ENCODE data around the gene LAMTOR4. TPM values are rescaled to one million over a fixed set of nuclear protein-coding genes. Genes with fewer than 3 reads are reported as not detected.
"Not testable (repeated sequence)": the region's sequence is repeated elsewhere in the genome, so short reads cannot be mapped to it uniquely, and the experiment has no call there.

LAMTOR4 gene
- total RNA-seq, 1 donor from 2014 or later, result 14.4 TPM

DNA sequence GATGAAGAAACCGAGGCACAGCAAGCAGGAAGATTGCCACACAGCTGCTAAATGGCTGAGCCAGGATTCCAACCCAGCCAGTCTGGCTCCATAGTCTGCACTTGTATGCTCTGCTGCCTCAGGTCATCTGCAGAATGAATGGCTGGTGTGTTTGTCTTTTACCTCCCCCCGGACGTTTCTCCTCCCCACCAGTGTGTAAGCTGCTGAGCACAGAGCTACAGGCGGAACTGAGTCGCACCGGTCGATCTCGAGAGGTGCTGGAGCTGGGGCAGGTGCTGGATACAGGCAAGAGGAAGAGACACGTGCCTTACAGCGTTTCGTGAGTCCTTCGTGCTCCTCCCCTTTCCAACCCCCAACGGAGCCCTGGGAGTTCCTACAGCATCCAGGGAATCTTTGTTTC lies 26.7 kb upstream of the LAMTOR4 start:
- DNase-seq (ENCODE audit: low spot score), result no peak

DNA sequence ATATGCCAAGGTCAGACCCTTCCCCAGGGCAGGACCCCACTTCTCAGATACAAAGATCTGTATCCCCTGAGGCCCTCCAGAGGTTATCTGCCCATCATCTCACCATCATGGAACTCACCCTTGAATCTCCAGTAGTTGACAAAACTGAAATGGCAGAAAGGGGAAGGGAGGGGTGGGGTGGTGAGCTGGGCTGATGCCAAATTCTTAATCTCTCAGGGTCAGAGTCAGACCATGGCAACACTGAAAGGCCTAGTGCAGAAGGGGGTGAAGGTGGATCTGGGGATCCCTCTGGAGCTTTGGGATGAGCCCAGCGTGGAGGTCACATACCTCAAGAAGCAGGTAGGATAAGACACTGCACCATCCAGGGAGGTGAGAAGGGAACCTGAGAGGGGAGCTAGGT lies 26.1 kb upstream of the LAMTOR4 start:
- DNase-seq (ENCODE audit: low spot score), result no peak

DNA sequence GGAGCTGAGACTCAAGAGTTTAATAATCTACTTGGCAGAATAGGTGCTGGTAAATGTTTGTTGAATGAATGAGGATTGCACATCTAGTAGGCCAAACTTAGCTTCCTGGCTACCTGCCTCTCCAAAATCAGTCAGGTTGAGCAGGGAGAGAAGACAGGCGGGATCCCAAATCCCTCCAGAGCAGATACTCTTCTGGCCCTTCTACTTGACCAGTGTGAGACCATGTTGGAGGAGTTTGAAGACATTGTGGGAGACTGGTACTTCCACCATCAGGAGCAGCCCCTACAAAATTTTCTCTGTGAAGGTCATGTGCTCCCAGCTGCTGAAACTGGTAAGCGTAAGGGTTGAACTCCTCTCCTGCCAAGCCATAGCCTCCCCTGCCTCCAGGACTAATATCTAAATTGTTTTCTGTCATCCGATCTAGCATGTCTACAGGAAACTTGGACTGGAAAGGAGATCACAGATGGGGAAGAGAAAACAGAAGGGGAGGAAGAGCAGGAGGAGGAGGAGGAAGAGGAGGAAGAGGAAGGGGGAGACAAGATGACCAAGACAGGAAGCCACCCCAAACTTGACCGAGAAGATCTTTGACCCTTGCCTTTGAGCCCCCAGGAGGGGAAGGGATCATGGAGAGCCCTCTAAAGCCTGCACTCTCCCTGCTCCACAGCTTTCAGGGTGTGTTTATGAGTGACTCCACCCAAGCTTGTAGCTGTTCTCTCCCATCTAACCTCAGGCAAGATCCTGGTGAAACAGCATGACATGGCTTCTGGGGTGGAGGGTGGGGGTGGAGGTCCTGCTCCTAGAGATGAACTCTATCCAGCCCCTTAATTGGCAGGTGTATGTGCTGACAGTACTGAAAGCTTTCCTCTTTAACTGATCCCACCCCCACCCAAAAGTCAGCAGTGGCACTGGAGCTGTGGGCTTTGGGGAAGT lies 24.2 kb upstream of the LAMTOR4 start:
- DNase-seq (ENCODE audit: low spot score), result no peak

DNA sequence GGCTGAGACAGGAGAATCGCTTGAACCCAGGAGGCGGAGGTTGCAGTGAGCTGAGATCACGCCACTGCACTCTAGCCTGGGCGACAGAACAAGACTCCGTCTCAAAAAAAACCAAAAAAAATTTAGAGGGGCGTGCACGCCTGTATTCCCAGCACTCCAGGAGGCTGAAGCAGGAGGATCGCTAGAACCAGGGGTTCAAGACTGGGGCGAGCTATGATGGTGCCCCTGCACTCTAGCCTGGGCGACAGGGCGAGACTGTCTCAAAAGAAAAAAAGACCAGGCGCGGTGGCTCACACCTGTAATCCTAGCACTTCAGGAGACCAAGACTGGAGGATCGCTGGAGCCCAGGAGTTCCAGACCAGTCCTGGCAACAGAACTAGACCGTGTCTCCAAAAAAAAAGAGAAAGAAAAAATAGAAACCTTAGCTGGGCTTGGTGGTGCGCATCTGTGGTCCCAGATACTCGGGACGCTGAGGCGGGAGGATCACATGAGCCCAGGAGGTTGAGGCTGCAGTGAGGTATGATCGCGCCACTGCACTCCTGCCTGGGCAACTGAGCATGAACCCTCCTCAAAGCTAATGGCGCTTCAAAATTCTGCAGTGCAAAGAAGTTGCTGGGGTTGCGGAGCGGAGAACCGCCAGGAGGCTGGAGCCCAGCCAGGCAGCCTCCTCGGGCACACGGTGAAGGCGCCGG lies 22.3 kb upstream of the LAMTOR4 start:
- DNase-seq (ENCODE audit: low spot score), result no peak

DNA sequence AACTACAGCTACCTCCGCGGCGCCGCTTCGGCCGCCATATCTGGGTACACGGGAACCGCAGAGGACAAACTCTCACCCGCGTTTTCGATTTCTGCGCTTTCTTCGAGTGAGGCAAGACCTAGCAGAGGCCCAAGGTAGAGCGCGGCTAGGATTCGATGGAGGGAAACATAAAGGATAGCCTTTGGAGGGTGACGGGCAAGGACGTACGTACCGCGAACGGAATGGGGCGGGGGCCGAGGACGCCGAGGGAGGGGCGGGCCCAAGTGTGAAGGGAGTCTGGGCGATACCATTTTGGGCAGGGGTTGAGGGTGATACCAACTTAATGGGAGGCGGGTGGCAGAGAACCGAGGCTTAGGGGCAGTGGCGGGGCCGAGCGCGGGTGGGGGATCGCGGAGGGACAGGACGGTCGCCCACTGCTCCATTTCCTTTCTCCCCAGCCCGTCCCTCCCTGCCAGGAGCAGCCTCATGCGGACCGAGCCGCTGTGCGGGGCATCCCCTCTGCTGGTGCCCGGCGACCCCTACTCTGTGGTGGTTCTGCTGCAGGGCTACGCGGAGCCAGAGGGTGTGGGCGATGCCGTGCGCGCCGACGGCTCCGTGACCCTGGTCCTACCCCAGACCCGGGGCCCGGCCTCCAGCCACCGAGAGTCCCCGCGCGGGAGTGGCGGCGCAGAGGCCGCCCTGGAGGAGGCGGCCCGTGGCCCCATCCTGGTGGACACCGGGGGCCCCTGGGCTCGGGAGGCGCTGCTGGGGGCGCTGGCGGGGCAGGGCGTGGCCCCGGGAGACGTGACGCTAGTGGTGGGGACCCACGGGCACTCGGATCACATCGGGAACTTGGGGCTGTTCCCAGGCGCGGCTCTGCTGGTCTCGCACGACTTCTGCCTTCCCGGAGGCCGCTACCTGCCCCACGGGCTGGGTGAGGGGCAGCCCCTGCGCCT lies 21.5 kb upstream of the LAMTOR4 start, which contains the start of gene MBLAC1:
MBLAC1 (plus strand) TSS at position 37 of the 935 bp plus-strand sequence; CDS start at position 466, 429 bp downstream.
- DNase-seq (ENCODE audit: low spot score), result peak; percentile 96

DNA sequence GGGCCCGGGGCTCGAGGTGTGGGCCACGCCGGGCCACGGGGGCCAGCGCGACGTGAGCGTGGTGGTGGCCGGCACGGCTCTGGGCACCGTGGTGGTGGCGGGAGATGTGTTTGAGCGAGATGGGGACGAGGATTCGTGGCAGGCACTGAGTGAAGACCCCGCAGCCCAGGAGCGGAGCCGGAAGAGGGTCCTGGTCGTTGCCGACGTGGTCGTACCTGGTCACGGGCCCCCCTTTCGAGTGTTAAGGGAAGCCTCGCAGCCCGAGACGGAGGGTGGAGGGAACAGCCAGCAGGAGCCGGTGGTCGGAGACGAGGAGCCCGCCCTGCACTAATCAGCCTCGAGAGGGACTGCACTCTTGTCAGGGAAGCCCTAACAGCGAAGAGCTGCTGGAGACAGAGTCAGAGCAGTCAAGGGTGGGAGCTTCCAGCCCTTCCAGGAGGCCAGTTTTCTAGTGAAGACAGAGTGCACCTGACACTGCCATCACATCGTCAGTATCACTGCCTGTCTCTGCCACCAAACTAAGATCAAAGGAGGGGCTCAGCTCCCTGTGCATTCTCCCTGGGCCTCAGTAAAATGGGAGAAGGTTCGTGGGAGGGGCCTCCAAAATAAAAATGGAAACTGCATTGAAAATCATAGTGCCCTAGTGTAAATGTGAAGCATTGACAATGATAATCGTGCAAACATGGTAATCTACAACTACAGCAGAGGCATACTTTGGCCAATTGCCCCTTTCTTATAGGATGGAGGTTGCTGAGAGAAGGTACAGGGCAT lies 20.7 kb upstream of the LAMTOR4 start:
- DNase-seq (ENCODE audit: low spot score), result peak; percentile 41

DNA sequence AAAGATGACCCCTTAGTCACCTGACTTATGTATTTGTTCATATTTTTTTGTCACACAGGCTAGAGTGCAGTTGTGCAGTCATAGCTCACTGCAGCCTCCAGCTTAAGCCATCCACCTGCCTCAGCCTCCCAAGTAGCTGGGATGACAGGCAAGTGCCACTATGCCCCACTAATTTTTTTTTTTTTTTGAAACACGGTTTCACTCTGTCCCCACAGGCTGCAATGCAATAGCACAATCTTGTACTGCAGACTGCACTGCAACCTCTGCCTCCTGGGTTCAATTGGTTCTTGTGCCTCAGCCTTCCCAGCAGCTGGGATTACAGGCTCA lies 20.1 kb upstream of the LAMTOR4 start:
- no peak for DNase-seq (ENCODE audit: low spot score)

DNA sequence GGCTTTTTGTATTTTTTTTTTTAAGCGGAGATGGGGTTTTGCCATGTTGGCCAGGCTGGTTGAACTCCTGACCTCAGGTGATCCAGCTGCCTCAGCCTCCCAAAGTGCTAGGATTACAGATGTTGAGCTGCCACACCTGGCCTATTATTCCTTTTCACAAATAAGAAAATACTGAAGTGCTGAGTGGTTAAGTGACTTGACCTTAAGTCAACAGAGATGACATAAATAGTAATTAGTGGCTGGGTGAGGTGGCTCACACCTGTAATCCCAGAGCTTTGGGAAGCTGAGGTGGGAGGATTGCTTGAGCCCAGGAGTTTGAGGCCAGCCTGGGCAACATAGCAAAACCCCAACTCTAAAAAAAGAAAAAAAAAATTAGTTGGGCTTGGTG lies 18.5 kb upstream of the LAMTOR4 start:
- not testable (repeated sequence) for DNase-seq (ENCODE audit: low spot score)

DNA sequence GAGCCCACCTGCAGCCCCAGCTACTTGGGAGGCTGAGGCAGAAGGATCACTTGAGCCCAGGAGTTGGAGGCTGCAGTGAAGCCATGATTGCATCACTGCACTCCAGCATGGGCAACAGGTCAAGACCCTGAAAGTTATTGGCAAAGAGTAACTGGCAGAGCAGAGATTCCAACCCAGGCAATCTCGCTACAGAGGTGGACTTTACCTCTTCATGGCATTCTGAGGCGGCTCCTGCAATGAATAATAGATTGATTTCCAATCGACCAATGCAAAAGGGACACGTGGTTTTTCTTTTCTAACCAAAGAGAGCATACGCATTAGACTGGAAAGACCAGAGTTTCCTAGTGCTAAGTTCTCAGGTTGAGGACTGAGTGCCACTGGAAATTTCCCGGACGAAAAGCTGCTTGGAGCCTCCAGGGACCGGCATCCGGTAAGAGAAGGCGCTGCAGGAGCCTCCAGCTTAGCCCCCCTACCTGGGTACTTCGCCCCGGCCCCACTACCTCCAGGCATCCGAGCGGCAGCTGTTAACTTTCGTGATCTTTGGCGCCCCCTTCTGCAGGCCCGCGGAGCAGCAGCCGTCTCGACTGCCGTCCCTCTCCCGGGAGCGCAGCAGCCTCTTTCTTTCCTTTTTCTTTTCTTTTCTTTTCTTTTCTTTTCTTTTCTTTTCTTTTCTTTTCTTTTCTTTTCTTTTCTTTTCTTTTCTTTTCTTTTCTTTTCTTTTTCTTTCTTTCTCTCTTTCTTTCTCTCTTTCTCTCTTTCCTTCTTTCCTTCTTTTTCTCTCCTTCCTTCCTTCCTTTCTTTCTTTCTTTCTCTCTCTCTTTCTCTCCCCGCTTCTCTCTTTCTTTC lies 17.9 kb upstream of the LAMTOR4 start:
- DNase-seq (ENCODE audit: low spot score), result peak; percentile 64

DNA sequence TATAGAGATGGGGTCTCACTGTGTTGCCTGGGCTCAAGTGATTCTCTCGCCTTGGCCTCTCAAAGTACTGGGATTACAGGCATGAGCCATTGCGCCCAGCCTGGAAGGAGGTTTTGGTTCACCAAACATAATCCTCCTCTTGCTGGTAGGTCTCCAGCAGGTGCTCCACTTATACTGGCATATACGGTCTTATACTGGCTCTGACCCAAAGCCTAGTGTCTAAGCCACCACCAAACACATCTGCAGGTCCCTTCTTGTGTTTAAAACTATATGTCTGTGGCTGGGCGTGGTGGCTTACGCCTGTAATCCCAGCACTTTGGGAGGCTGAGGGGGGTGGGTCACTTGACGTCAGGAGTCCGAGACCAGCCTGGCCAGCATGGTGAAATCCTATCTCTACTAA lies 16.6 kb upstream of the LAMTOR4 start:
- DNase-seq (ENCODE audit: low spot score), result no peak

DNA sequence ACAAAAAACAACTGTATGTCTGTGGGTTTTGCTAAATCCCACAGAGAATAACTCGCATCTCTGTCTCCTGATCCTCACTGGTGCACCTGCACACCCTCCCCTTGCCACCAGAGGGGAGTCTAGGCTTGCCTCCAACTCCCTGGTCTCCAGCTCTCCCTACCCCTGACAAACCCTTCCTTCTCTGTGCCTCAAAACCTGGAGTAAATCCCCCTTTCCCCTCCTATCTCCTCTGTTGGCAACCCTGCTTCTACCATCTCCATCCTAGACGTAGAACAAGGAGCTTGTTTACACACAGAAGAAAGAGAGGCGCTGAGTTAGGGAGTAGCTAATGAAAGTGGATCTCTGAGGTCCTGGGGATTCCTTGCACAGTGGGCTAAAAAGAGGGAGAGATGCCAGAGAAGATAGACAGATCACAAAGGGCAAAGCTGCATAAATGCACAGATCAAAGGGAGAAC lies 16.0 kb upstream of the LAMTOR4 start:
- DNase-seq (ENCODE audit: low spot score), result peak; percentile 75

DNA sequence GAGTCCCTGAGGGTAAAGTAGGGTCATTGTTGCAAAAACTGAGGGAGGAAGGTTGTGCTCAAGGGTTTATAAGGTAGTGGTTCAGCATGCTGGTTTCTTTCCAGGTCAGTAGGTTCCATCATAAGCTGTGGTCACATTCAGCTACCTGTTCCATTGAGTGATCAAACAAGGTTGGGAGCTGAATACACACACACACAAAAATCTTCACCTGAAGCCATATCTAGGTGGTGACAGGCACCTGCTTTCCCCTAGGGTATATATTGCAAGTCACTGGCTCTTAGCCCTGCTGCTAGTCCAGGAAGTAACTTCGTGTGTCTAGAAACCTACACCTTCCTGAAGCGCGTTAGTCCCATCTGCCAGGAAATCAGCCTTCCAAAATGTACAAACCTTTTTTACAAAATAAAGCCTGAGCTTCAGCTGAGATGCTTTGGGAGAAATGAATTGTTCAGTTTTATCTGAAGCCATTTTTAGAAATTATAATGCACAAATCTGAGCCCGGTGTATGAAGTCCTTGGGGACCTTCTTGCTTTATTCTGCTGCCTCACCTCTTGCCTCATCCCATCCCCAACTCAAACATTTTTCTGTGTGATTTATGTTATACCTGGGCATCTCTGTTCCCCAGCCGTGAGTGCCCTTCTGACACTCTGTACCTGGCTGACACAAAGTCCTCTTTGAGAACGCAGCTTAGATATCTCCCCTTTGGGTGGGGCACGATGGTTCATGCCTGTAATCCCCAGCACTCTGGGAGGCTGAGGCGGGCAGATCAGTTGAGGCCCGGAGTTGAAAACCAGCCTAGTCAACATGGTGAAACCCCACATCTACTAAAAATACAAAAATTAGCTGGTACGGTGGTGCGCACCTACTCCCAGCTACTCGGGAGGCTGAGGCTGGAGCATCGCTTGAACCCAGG lies 10.6 kb upstream of the LAMTOR4 start:
- DNase-seq (ENCODE audit: low spot score), result no peak

DNA sequence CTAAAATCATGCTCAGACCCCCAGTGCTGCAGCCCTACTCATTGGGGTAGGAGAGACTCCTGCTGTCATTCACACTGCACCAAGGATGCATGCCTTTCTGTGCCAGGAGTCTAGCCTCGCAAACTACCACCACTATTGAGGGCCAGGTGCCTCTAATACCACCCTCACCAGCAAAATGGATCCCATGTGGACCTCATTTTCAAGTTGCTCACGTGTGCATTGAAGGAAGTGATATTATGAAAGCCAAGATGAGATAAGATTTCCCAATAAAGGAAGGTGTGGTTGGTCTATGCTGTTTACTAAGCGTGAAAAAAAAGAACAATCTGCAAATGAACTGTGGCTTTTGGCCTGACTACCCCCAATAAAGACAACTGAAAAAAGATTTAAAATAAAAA lies 7.2 kb upstream of the LAMTOR4 start:
- no peak for DNase-seq (ENCODE audit: low spot score)

DNA sequence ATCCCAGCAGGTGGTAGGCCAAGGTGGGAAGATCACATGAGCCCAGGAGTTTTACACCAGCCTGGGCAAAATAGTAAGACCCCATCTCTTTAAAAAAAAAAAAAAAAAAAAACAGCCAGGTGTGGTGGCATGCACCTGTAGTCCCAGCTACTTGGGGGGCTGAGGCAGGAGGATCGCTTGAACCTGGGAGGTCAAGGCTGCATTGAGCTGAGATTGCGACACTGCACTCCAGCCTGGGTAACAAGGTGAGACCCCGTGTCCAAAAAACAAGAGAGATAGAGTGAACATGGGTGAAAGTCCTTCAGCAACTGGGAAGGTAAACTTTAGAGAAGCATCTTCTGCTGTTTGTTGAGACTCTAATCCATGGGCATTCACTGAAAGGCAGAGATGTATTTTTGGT lies 6.3 kb upstream of the LAMTOR4 start:
- DNase-seq (ENCODE audit: low spot score), result no peak

DNA sequence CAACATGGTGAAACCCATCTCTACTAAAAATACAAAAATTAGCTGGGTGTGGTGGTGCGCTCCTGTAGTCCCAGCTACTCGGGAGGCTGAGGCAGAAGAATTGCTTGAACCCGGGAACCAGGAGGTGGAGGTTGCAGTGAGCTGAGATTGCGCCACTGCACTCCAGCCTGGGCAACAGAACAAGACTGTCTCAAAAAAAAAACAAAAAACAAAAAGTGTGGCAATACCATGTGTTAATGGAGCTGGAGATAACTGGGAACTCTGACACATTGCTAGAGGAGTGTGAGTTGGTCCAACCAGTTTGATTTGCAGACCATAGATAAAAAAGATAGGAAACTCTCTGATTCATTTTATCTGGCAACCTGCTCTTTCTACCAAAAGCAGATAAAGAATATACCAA lies 2.4 kb upstream of the LAMTOR4 start:
- DNase-seq (ENCODE audit: low spot score), result not testable (repeated sequence)

DNA sequence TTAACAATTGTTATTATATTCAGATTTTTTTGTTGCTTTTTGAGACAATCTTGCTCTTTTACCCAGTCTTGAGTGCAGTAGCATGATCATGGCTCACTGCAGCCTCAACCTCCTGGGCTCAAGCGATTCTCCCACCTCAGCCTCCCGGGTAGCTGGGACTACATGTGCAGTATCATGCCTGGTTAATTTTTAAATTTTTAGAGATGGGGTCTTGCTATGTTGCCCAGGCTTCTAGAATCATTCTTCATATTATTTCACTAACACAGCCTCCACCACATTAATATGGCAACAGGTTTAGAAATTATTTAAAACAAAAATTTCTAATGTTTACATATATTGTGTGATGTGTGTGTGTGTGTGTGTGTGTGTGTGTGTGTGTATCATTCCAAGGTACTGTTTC lies 1.4 kb upstream of the LAMTOR4 start:
- DNase-seq (ENCODE audit: low spot score), result no peak

DNA sequence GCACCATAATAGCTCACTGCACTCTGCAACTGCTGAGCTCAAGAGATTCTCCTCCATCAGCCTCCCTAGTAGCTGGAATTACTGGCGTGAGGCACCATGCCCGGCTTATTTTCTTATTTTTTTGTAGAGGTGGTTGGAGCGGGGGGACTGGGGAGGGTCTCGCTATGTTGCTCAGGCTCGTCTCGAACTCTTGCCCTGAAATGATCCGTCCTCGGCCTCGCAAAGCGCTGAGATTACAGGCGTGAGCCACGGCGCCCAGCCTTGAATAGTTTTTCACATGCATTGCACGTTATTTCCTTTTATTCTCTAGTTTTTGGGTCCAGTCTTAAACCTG lies 526 bp upstream of the LAMTOR4 start:
- DNase-seq (ENCODE audit: low spot score), result no peak

DNA sequence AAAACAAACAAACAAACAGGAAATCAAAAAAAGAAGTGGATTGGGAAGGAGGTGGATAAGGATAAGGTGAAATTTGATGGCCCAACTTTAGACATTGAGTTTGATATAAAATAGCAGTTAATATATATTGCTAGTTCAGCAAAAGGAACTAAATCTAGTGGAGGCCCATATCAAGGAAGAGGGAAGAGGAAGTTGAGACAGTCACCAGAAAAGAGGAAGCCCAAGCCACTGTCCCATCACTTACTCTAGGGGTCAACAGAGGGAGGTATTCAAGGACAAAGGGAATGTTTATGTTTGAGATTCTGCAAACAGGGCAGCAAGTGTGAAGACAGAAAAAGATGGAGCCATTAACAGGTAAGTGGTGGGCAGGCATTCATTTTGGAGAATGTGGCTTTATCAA lies 3.7 kb downstream of the LAMTOR4 start:
- no peak for DNase-seq (ENCODE audit: low spot score)
